Psoas muscle (tissue), 8 donors: ENCODE data around the gene ZC3H10. TPM values are rescaled to one million over a fixed set of nuclear protein-coding genes. Genes with fewer than 3 reads are reported as not detected.
A peak's percentile ranks its signal among the peaks of the same experiment; 100 is the strongest.

Experiments used
- ATAC-seq, 4 donors: fragments of 200-7000 bp; cut with Tn5 transposase; one replicate each; pipeline ENCODE4 v1.9.1; 2020; ENCODE audit warnings: moderate library complexity in 3 of 4, mild to moderate bottlenecking in 2 of 4
- DNase-seq, 2 donors: peaks; one replicate each; pipeline ENCODE4 v3.0.0-alpha.2; 2020
- H3K27ac ChIP-seq: fragments of 200-600 bp; one replicate; pipeline ENCODE4 v1.8.0; 2022
- H3K27me3 ChIP-seq, 3 donors: fragments of 200-600 bp in 1 of 3; one replicate each; pipeline versions ENCODE4 v1.6.1 to v1.8.0; 2013 to 2022; ENCODE audit warnings: low read length in 2 of 3, mild to moderate bottlenecking in 2 of 3, moderate library complexity in 1 of 3; ENCODE audit not compliant: insufficient read depth in 3 of 3
- H3K36me3 ChIP-seq, 2 donors: fragments of 200-600 bp in 1 of 2; one replicate each; pipeline versions ENCODE4 v1.6.1 to v1.8.0; 2013 to 2022; ENCODE audit warnings: low read depth in 1 of 2, mild to moderate bottlenecking in 1 of 2, moderate library complexity in 1 of 2; ENCODE audit not compliant: insufficient read depth in 1 of 2
- H3K4me1 ChIP-seq: fragments of 200-600 bp; one replicate; pipeline ENCODE4 v1.8.0; 2022
- H3K4me3 ChIP-seq: fragments of 200-600 bp; one replicate; pipeline ENCODE4 v1.8.0; 2022; ENCODE audit warnings: mild to moderate bottlenecking
- H3K9me3 ChIP-seq: fragments of 200-600 bp; one replicate; pipeline ENCODE4 v1.8.0; 2022
- WGBS, 3 donors: extraction: QIAGEN DNeasy Blood & Tissue Kit; methylation state at CpG; one replicate each; pipeline versions ENCODE4 v1.1.6 to v1.1.7; 2013; 5-methylcytosine and 5-hydroxymethylcytosine counted together
- intact Hi-C, 2 donors: fragments of 100-400 bp; cut with DNase I; formaldehyde crosslinking; loops; one replicate each; pipeline versions ENCODE4 v1.11.0 to v1.14.2; 2022
- polyA plus RNA-seq, 3 donors: library from polyadenylated mRNA; stranded (reverse); fragments of 200-250 nt; gene quantifications; one replicate each; pipeline ENCODE4 v1.2.3, GENCODE V29; 2013
- total RNA-seq, 4 donors: library from RNA; stranded (reverse); fragmentation: NEBNext Ultra II Directional in 2 of 4; extraction: Animal tissue kit (Norgen Biotek cat#: 25700) in 2 of 4; gene quantifications; one replicate each; pipeline versions ENCODE4 v1.2.1 to v1.2.4, GENCODE V29; 2021 to 2023
- TF ChIP-seq, protein P1 (sequence below): fragments of 200-600 bp; IDR thresholded peaks from one replicate; pipeline ENCODE4 v1.8.0; 2022; ENCODE audit warnings: antibody characterized with exemption
- donor health status: healthy with polysubstance abuse.
- donor health status: DM: no; HTN: no; CAD: no; lungs with moderate emphysema.
- donor health status: Bipolar disorder and iron deficiency.
- donor health status: healthy.
- donor health status: DM: yes; HTN: yes; CAD: no.
- donor health status: DM: no; HTN: no; CAD: no.
- donor health status: DM: no; HTN: no; CAD: no.
- donor health status: DM: yes; HTN: yes; CAD: no.

The ZC3H10 gene
- total and polyA plus RNA-seq, 7 donors, result 3.5 to 10.3 (median 5.4) TPM

DNA sequence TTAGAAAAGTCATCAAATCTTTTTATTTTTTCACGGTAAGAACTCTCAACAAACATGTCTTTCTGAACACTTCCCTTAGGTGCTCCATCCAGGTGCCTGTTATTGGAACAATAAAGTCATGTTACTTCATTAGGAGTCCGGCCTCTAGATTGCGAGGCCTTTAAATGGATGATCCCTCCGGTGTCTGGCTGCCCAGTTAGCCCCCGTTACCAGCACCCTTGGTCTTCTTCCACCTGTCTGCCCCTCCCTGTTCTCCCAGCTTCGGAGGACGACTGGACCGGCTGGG is 14.3 kb upstream of the ZC3H10 start:
- ATAC-seq (no peak), DNase-seq (no peak)
- Histone ChIP-seq H3K27me3 (no peaks in the 10 kb centered on the region), H3K9me3 (no peaks in the 10 kb centered on the region), H3K36me3 (peaks cover 18 to 29% of the 10 kb centered on the region in 2 donors), H3K4me3 (peak overlapping the region; percentile 93), H3K27ac (peak overlapping the region; percentile 89), H3K4me1 (peaks cover 20% of the 10 kb centered on the region)
- WGBS, 3 donors, result 0 to 3% (median 1%) methylated on average over 8 of the region's 8 CpGs
- TF ChIP-seq, protein P1, sequence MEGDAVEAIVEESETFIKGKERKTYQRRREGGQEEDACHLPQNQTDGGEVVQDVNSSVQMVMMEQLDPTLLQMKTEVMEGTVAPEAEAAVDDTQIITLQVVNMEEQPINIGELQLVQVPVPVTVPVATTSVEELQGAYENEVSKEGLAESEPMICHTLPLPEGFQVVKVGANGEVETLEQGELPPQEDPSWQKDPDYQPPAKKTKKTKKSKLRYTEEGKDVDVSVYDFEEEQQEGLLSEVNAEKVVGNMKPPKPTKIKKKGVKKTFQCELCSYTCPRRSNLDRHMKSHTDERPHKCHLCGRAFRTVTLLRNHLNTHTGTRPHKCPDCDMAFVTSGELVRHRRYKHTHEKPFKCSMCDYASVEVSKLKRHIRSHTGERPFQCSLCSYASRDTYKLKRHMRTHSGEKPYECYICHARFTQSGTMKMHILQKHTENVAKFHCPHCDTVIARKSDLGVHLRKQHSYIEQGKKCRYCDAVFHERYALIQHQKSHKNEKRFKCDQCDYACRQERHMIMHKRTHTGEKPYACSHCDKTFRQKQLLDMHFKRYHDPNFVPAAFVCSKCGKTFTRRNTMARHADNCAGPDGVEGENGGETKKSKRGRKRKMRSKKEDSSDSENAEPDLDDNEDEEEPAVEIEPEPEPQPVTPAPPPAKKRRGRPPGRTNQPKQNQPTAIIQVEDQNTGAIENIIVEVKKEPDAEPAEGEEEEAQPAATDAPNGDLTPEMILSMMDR, result no peak
- intact Hi-C loops, result loop anchor here (2.0 to 10.0 kb wide), 4 partner anchors 56 to 109 kb away; partner anchors contain the start of gene SUOX (in 1 of the 2)

DNA sequence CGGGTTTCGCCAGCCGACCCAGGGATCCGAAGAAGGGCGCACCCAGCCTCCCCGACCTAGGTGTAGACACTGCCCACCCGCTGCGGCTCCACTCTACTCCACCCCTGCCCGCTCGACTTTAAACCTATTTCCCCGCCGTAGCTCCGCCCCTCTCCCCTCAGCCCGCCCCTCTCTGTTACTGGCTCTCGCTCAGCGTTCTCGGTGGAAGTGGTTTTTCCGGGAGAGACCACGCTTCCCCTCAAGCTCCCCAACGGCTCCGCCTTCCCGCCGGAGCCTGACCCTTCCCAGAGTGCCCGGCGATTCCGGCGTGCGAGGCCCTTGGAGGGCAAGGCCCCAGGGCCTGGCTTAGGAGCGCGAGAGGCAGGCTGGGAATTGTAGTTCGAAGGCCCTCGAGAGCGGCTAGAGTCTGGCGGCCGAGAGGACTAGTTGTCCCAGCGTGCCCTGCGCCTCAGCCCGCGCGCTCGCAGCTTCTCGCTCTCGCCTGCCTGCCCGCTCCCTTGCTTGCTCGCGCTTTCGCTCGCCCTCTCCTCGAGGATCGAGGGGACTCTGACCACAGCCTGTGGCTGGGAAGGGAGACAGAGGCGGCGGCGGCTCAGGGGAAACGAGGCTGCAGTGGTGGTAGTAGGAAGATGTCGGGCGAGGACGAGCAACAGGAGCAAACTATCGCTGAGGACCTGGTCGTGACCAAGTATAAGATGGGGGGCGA is 13.8 kb upstream of the ZC3H10 start, which contains the start of gene PA2G4:
TSS of gene PA2G4 (plus strand) at position 451 of the 706 bp plus-strand sequence. CDS start at position 630, 179 bp downstream.
- ATAC-seq, result peak; percentile 96 to 98 (median 97)
- DNase-seq, result peak; percentile 98 to 99
- intact Hi-C loops, result loop anchor here (2.0 to 10.0 kb wide), 4 partner anchors 57 to 109 kb away; partner anchors contain the start of gene SUOX (in 1 of the 2)
- Histone ChIP-seq H3K36me3 (peaks cover 18 to 34% of the 10 kb centered on the region in 2 donors), H3K27ac (peak within 1 kb of the TSS; percentile 89), H3K4me3 (peak within 1 kb of the TSS; percentile 93), H3K4me1 (peaks cover 20% of the 10 kb centered on the region), H3K9me3 (no peaks in the 10 kb centered on the region), H3K27me3 (no peaks in the 10 kb centered on the region)
- WGBS, 3 donors, result 0 to 1% (median 1%) methylated on average over 52 to 60 of the region's 60 CpGs
- TF ChIP-seq, protein P1, result no peak

DNA sequence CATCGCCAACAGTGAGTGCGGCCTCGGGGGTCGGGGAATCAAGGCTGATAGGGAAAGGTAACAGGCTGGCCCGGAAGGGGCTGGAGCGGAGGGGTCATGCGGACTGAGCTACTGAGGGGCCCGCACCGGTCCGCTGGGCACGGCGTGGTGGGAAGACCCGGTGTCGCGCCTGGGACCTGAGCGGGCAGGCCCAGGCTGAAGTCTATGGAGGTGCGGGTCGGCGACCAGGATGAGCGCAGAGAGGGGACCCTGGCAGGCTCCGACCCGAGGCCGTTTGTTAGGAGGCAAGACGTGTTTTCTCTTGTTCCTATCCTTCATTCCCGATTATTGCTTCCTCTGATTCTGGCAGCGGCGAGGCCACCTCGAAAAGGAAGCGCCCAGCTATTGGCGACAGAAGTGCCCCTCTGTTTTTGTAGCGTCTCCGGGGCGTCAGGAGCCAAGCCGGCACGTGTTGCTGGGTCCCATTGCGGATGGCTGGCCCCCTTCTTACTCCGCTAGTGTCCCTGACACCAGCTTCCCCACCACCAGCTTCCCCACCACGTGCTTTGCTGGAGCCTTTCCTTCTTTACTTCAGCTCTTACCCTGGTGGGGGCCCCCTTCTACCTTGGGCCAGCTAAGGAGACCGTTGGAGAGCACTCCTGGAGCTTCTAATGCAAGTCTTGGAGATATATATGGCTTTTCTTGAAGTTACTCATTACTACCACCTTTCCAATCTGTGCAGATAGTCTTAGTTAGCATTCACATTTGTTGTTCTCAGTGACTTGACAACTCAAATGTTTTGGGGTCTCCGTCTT is 13.1 kb upstream of the ZC3H10 start:
- ATAC-seq (peak; percentile 30 to 59 (median 40)), DNase-seq (peak; percentile 21 to 56)
- Histone ChIP-seq H3K27me3 (no peaks in the 10 kb centered on the region), H3K4me3 (peak overlapping the region; percentile 93), H3K9me3 (no peaks in the 10 kb centered on the region), H3K4me1 (peaks cover 20% of the 10 kb centered on the region), H3K36me3 (peaks cover 23 to 41% of the 10 kb centered on the region in 2 donors), H3K27ac (peak overlapping the region; percentile 89)
- intact Hi-C loops, result loop anchor here (2.0 to 10.0 kb wide), 4 partner anchors 58 to 110 kb away; partner anchors contain the start of gene SUOX (in 1 of the 2)
- WGBS, 3 donors, result 1 to 2% (median 1%) methylated on average over 33 to 40 of the region's 40 CpGs
- TF ChIP-seq, protein P1, result no peak

DNA sequence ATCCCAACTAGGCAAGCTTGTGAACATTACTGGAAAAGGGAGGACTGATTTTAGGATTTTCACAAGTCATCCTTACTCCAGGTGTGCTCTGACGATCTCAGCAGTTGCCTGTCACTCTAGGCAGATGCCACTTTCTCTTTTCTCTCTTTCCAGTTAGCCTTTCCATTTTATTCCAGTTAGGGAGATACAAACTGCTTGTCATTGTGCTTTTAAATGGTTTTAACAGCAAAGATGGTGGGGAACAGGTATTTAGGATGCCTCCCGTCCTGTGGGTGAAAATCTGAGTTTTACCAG is 12.5 kb upstream of the ZC3H10 start:
- peak overlapping the region; percentile 89 for H3K27ac ChIP-seq
- H3K27me3 ChIP-seq, result no peaks in the 10 kb centered on the region
- ATAC-seq (no peak), DNase-seq (no peak)
- intact Hi-C loops, result loop anchor here (2.0 to 10.0 kb wide), 3 partner anchors 59 to 111 kb away; partner anchors contain the start of gene SUOX (in 1 of the 2)
- WGBS, 3 donors, result 19 to 28% (median 26%) methylated on average over 2 of the region's 2 CpGs
- peaks cover 24 to 47% of the 10 kb centered on the region in 2 donors for H3K36me3 ChIP-seq
- TF ChIP-seq, protein P1, result no peak
- peak overlapping the region; percentile 93 for H3K4me3 ChIP-seq
- H3K4me1 ChIP-seq, result peaks cover 20% of the 10 kb centered on the region
- H3K9me3 ChIP-seq, result no peaks in the 10 kb centered on the region
